NCI-H1436 treated with DMSO at 0.1 percent for 48 hours (cell line): Measurements from ENCODE around the gene ROBO2.

ENCODE experiments used
- DNase-seq: peaks from one replicate; lab custom pipeline; 2025; lab: John Stamatoyannopoulos, UW

ROBO2 gene

DNA sequence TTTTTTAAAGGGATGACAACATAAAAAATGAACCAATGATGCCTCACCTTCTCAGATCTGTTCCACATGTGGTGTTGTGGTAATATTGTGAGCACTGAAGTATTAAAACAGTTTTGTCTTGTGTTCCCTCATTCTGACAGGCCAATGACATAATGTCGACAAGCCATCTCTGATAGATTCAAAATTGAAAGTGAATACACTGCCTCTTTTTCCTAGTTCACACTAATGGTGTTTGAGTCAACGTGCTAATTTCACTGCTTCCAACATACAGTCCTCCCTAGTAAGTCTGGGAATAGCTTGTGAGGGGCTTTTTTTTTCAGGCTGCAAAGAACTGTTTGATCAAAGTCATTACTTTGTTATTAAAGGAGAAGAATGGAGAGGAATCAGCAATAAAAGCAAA, 82.8 kb downstream of the ROBO2 start:
- no peak for DNase-seq

DNA sequence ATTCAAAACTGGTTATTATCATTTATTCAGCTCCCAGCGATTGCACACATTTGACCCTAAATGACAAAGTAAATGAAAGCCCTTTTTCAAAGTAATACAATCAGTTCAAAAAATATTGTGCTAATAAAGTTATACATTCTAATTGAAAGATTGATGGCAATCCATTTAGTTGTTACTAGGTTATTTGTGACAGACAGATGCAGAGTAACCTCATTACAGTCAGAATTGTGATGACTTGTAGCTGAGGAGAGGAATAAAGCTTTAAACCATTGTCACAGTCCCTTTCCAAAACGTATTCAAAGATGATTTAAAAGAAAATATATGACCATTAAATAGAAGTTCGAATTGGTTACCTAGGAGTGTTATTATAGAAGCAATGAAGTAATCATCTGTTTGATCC, 86.1 kb downstream of the ROBO2 start:
- DNase-seq, result no peak

DNA sequence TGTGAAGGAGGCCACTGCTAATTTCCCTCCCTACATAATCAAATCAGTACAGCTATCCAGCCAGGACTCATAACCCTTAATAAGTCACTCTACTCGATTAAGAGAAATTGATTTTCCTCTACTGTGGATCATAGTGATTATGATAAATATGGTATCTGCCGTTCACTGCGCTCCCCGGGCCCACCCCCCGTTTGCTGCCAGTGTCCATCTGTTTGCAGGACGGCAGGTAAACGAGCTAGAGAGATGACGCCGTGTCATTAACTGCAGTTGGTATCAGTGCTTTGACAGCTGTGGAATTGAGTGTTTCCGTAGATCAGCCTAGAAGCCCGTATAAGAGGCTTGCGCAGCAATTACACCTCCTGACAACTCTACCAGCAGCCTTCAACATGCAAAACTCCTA, 94.9 kb downstream of the ROBO2 start:
- no peak for DNase-seq

DNA sequence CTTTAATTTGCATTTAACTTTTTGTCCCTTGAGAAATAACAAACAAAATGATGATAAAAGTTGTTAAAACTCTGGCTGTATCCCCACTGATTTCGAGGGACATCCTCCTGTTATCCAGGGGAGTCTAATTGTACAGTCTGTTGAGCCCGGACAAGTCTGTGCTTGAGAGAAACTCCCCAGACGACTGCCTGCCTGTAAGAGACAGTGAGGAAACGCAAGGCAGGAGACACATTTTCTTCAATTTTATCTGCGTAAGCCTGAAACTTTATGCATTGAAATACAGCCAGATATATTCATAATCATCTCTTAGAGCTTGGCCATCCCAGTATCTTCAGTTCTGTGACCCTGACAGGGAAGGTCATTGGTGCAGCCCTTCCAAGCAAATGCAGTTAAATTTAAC, 97.7 kb downstream of the ROBO2 start:
- DNase-seq, result no peak

DNA sequence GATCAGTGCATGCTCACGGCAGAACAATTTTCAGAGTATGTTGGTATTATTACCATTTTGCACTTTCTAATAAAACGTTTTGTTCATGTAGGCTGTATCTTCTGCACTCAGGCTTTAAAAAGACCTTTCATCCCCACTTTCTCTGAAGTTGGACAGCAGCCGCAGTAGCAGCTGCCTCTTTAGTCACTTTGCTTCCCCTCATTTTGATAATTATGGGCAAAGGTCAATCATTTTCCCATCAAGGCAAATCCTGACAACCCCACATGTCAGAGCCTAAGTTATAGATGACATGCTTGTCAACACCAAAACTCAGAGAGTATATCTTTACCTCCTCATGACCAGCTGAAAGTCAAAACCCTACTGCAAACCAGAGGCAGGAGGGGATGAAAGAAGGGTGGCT, 99.7 kb downstream of the ROBO2 start:
- DNase-seq, result no peak

DNA sequence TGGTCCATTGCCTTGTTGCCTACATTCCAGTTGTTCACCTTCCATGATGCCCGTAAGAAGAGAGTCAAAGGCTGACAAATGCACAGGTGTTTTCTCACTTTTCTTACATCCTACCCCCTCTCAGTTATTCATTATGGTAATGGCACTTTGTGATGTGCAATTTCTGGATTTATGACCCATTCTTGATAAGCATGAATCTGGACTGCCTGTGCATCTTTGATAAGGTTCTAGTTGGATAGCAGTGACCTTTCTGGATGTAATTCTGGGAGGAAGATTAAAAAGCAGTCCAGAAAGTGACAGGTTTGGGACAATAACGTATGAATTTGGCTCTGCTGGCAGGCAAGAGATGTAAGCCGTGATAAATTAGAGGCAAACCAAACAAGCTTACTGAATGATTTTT, 101.5 kb downstream of the ROBO2 start:
- no peak for DNase-seq

DNA sequence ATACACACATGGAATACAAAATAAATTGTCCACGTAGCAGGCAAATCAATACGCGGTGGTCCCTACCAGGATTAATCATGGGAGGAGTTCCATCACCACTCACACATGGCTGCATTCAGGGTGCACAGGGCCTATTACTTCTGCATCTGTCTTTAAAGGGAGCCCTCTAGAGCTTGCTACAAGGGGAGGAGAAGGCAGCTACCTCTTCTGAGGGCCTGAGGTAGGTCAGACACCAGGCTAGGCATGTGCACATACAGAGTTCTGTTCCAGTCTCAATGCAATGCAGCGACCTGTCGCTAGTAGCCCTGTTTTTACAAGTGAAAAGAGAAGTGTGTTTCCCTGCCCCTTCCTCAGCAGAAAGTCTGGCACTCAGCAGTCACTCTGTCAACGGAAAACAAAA, 102.7 kb downstream of the ROBO2 start:
- DNase-seq, result no peak

DNA sequence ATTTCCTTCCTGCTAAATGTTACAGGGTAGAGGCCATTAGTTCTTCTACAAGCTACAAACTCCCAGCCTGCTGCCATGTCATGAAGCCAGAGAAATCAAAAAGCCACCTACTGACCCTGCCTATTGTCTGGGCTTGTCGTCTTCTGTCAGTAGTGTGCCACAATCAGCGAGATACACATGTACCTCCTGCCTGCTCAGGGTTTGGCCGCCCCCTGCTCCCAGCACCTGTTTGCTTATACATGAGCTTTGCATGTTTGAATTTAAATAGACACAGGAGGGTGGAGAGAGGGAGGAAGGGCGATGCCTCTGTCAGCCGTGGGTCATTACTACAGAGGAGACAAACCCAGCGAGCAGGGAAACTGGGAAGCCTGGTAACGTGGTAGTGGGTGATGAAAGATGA, 106.1 kb downstream of the ROBO2 start:
- no peak for DNase-seq

DNA sequence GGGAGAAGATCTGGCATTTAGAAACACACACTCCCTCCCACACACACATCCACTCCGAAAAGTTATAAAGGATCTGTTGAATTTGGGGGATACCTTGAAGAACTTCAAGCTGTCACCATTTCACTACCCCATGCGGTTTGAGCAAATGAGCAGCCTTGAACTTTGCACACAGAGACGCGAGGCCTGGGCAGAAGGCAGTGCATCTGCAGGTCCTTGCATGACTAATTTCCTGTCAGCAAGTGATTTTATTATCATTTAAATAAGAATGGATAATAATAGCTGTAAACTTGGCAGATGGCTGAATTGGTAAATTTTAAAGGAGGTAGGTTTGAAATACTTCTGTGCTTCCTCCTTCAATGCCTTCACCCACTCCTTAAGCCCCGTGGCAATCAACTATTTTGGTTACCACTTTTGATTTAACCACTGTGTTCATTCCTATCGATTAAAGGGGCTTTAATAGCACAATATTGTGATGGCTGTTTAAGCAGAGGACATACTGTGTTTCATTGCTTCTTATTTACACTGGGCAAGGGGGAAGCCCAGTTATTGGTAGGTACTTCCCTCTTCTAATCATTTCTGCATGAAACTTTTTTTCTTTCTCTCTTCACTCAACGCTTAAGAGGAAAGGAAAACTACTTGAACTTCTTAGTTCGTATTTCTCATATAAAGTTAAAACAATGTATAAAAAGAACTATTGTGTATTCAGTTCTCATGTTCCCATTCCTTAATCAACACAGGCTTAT, 108.1 kb downstream of the ROBO2 start:
- no peak for DNase-seq

DNA sequence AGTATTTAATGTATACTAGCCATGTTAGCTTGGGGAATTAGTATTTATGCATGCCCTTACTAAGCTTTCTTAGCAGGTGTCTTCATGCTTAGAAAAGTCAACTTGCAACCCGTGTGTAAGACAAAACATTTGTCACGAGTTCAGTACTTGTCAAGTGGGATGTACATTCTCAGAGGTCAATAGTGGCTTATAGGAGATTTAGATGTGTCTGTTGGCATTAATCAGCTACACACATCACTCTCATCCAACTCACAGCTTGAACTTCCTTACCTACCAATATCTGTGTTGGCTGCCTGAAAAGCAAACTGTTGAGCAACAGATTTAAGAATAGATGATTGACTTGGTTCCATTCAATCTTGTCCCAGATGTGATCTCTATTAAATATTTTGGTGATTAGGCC, 109.5 kb downstream of the ROBO2 start:
- DNase-seq, result no peak

DNA sequence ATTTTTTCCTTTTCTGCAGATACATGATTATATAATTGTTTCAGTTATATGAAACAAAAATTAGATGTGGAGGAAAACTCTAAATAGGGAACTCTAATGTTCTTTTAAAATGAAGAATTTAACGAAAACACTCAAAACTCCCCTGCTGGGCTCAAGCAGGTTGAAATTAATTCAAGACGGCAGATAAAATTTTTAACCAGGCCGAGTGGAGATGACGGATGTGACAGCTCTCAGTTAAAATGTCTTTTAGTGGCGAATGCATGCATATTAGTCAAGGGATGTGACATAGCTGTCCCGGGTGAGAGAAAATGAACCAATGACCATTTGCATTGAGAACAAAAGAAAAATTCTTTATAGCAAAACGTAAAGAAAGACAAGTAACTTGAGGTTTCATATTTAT, 110.1 kb downstream of the ROBO2 start:
- no peak for DNase-seq

DNA sequence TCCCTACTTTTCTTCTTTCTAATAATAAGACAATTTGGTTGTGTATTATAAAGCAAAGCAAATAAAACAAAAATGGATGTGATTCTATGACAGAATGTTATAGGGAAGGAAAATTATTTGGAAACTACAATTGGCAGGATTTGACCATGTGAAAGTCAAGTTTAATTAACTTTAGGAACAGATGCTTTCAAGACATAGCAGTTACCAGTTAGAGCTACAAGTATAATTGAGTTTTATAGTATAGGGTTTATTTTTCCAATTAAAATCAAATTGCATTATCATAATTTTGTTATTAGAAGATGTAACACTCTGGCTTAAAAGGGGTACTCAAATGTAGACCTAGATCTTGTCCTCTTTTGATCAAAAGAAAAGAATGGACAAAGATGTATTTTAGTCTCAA, 110.9 kb downstream of the ROBO2 start:
- DNase-seq, result no peak

DNA sequence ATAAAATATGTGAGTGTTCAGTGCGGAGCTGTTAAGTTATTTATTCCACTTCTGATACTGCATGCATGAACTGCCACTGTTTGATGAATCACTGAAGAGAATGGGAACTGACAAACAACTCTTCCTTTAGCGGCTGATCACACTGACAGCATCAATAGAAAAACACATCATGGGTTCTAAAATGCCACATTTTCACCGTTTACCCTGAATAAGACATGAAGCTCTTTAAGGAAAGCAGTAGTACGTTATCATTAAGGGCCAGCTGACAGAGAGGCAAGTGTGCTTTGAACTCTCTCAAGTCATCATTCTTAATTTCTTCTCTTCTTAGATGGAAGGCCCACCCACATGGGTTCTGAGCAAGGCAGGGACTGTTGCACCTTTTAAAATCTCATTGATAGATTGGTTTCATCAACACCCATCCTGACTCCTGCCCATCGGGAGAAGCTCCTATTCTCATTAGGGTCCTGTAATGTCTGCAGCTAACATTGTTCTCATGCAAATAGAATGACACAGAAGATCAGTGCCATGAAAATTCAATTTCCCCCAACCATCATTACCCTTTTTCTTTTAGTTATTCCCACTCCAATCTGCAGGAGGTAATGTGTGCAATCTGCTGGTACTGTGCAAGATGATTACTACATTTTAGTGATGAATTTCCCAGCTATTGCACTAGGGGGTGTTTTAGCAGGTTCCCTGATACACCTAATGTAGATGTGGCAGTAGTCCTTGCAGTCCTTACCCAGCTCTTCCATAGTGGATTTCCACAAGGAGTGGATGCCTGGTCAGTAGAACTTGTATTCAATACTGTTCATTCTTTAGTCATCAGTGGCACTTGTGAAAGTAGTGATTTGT, 119.1 kb downstream of the ROBO2 start:
- no peak for DNase-seq

DNA sequence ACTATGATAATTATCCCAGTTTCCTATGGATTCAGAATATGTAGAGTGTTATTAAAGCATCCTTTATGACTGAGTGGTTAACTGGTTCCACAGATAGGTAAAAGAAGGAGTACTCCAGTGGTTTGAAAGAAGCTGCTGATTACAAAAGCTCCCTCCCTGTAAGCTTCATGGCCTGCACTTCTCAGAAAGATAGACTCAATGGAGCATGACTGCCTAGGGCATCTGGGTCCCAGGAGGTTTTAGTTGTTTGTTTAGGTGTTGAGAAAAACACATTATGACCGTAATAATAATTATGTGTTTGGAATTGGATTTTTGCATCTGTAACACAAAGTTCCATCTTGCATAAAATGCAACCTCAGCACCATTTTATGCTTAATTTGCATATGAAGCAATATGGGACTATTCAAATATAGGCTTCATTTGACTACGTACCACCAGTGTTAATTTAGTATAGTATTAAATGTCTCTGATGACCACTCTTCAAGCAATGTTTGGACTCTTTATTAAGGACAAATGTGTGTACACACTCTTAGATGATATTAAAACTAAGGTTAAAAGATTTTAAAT, 121.1 kb downstream of the ROBO2 start:
- DNase-seq, result peak; percentile 13

DNA sequence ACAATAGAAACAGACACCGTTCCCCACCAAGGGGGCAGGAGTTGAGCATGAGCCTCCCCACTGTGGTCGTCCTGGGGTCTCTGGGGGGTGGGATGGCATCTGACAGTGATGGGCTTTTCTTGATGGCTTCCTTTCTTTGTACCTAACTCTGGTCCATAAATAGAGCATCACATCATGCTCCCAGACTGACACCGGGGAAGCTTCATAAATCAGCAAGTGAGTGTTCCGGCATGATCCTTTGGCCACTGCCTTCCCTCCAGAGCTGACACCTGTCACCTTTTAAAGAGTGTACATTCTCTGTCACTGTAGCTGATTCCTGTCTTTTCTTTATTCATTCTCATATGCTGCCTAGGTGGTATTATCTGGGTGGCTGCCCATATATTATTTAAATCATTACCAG, 129.9 kb downstream of the ROBO2 start:
- no peak for DNase-seq

DNA sequence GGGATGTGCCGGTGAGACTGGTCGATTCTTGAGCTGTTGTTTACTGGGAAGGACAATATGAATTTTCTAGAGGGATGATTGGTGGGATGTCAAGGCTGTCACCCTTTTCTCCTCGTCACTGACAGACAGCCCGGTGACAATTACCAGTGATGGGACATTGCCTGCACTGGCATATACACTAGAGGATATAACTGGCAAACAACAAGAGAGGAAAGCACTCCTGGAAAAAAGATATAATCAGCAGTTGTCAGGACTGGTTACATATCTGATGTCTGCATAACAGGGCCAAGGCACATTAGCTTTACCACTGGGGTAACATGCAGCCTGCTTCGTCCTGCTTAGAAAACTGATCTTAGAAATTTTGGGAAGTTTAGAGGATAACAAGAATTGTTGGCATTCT, 131.1 kb downstream of the ROBO2 start:
- no peak for DNase-seq

DNA sequence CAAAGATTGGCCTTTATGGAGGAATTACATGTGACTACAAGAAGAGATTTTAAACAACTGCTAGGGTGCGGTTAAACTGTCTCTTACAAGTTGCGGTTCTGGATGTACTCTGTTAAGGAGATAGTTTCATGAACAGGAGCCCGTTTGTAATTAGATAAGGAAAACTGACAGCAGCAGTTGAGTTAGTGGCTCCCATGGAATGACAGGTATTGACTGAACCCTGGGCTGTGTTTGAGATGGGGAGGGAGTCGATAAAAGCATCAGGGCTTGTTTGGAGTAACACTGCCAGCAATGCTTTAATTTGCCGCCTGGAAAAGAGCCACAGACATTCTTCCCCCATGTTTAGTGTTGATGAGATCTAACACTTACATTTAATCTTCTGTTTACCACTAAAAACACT, 139.9 kb downstream of the ROBO2 start:
- no peak for DNase-seq

DNA sequence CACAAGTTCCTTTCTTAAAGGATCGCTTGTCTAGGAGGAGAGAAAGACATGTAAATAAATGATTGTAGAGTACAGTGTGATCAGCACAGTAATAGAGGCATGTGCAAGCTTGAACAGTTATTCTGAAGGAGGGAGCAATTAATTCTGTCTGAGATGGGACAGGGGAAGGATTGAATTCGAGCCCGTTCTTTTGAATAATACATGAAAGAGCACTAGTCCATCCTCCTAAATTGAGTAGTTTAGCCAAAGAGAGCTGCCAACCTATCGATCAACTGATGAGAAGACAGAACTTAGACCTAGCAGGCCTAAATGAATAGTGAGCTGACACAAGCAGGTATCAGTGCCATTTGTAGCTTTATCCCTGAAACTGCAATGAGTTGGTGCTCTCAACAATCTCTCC, 142.4 kb downstream of the ROBO2 start:
- DNase-seq, result no peak

DNA sequence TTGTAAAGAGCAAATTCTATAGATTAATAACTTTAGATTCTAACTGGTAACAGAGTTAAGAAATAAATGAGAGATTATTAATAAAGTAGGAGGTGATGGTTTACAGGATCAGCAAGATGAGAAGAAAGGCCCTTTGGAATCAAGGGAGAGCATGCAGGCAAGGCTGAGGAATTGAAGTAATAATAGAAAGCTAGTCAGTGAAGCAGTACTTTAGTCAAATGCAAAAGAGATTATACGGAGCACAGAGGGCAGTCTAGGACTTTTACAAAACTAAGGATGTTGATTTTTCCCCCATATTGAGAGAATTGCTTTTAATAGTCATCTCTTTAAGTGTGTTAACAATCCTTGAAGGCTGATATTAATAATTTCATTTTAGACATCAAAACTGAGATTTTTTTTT, 146.4 kb downstream of the ROBO2 start:
- no peak for DNase-seq

DNA sequence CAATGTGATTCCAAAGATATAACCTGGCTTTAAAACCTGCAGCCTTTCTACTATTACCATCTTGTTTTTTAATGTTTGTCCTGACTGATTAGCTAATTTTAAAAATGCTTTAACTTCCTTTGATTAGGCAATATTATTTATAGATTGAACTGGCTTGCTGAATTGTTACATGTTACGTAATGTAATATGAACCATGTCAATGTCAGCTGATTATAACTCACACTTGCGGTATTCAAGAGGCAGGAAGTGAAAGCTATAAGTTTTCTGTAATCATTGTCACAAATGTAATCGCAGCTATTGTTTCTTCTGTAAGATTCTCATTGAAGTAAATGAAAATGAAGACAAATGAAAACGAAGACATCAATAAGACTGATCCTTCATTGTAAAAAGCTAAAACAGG, 146.8 kb downstream of the ROBO2 start:
- DNase-seq, result no peak

DNA sequence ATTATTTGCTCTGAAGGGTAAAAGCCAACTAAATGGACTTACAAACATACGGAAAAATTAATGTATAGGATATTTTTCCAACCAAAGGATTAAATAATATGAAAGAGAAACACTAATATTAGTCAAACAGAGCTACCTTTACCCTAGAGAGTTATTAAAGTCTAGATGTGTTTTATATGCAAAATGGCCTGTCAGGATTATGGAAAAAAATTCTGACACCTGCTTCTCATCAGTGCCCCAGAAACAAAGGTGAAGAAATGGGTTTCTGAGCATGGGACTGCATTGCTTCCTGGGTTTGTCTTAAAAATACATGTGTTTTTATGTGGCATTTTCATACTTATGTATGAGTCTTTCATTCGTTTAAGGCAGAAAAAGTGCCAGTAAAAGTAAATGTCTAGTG, 148.3 kb downstream of the ROBO2 start:
- no peak for DNase-seq

DNA sequence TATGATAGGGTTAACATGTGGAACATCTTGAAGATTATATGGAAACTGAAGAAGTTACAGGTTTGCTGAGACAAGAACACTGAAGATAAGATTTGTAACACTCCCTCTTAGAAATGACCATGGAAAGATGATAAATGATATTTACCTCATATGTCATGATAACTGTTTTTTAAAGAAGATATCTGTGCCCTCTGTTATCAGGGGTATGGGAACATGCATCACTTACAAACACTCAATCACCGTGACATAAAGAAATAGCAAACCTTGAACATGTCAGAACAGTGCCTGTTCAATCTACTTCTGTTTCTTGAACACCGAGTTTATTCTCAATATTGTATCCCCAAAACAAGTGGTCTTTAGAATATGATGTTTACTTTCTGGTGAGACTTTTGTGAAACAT, 149.4 kb downstream of the ROBO2 start:
- DNase-seq, result no peak

DNA sequence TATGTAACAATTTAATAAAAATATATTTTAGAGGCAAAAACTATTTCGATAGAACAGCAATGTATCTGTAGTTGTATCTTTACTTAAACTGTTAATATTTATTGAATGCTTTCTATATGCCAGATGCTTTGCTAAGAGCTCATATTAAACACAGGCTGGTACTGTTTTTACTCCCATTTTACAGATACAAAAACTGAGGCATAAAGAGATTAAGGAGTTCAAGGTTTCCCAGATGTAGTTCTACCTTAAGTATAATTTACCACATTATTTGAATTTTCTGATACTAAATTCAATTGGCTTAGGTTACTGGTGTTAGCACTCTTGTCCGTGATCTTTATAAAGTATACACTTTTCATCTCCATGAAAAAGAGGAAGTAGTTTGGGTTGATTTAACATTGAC, 149.8 kb downstream of the ROBO2 start:
- no peak for DNase-seq
